Endodermal cell (in vitro differentiated cells): ENCODE measurements around the gene KRTAP29-1. TPM values are rescaled to one million over a fixed set of nuclear protein-coding genes. Genes with fewer than 3 reads are reported as not detected.
"Not testable (repeated sequence)": the region's sequence is repeated elsewhere in the genome, so short reads cannot be mapped to it uniquely, and the experiment has no call there.

Experiments
- DNase-seq: peaks from one replicate; pipeline ENCODE4 v3.0.0-alpha.2; 2017
- H3K27ac ChIP-seq: 2 replicates; pipeline ENCODE4 v1.5.1; 2013; ENCODE audit warnings: mild to moderate bottlenecking, low read depth, low read length, moderate library complexity
- H3K27me3 ChIP-seq: 2 replicates; pipeline ENCODE4 v1.6.1; 2013; ENCODE audit warnings: mild to moderate bottlenecking, low read length, moderate library complexity; ENCODE audit not compliant: insufficient read depth, control insufficient read depth, poor library complexity, severe bottlenecking
- H3K36me3 ChIP-seq: 2 replicates; pipeline ENCODE4 v1.7.0; 2013; ENCODE audit warnings: mild to moderate bottlenecking, low read length, moderate library complexity; ENCODE audit not compliant: control insufficient read depth, insufficient read depth
- H3K4me1 ChIP-seq: one replicate; pipeline ENCODE4 v1.7.0; 2013; ENCODE audit warnings: low read length; ENCODE audit not compliant: control insufficient read depth, insufficient read depth
- H3K4me3 ChIP-seq: 2 replicates; pipeline ENCODE4 v1.5.1; 2013; ENCODE audit warnings: mild to moderate bottlenecking, low read length, moderate library complexity
- H3K9ac ChIP-seq: 2 replicates; pipeline ENCODE4 v1.6.1; 2013; ENCODE audit warnings: mild to moderate bottlenecking, low read length, moderate library complexity; ENCODE audit not compliant: poor library complexity, severe bottlenecking; ENCODE audit errors: extremely low read depth
- H3K9me3 ChIP-seq: 2 replicates; pipeline ENCODE4 v1.6.1; 2013; ENCODE audit warnings: mild to moderate bottlenecking, low read length, moderate library complexity; ENCODE audit not compliant: control insufficient read depth
- H3K27ac Mint-ChIP-seq: 2 replicates; pipeline ENCODE4 v1.8.0; 2020; ENCODE audit warnings: mixed read lengths
- H3K27me3 Mint-ChIP-seq: 2 replicates; pipeline ENCODE4 v1.8.0; 2021; ENCODE audit warnings: mild to moderate bottlenecking, mixed read lengths; ENCODE audit not compliant: insufficient read depth
- H3K36me3 Mint-ChIP-seq: 2 replicates; pipeline ENCODE4 v1.8.0; 2020; ENCODE audit warnings: low read depth, mixed read lengths
- H3K4me1 Mint-ChIP-seq: 2 replicates; pipeline ENCODE4 v1.8.0; 2020; ENCODE audit warnings: mixed read lengths
- H3K4me3 Mint-ChIP-seq: 2 replicates; pipeline ENCODE4 v1.8.0; 2020; ENCODE audit warnings: mild to moderate bottlenecking, moderate library complexity, mixed read lengths
- H3K9me3 Mint-ChIP-seq: 2 replicates; pipeline ENCODE4 v1.8.0; 2020; ENCODE audit warnings: mild to moderate bottlenecking, mixed read lengths
- WGBS, 2 experiments: methylation state at CpG; one replicate each; pipeline versions ENCODE4 v1.1.5 to v1.1.7; 2013; ENCODE audit warnings: missing lambda C conversion rate in 2 of 2, mixed read lengths in 1 of 2; ENCODE audit not compliant: insufficient coverage in 1 of 2, insufficient read length in 1 of 2; 5-methylcytosine and 5-hydroxymethylcytosine counted together
- total RNA-seq, 2 donors: library from RNA; stranded (reverse); fragmentation: NEBNext Ultra II Directional in 1 of 2; extraction: Animal tissue kit (Norgen Biotek cat#: 25700) in 1 of 2; gene quantifications; 2 replicates in 1 of 2; 3 replicates in 1 of 2; pipeline ENCODE4 v1.2.1, GENCODE V29; 2021
- TF ChIP-seq, protein P1 (sequence below): fragments of 200-600 bp; sonication (generic); conservative IDR thresholded peaks from 2 replicates; pipeline ENCODE4 v1.5.0; 2021; ENCODE audit warnings: antibody characterized with exemption, mild to moderate bottlenecking

Gene KRTAP29-1
- total RNA-seq, 2 donors from 2014 or later, result not detected

DNA sequence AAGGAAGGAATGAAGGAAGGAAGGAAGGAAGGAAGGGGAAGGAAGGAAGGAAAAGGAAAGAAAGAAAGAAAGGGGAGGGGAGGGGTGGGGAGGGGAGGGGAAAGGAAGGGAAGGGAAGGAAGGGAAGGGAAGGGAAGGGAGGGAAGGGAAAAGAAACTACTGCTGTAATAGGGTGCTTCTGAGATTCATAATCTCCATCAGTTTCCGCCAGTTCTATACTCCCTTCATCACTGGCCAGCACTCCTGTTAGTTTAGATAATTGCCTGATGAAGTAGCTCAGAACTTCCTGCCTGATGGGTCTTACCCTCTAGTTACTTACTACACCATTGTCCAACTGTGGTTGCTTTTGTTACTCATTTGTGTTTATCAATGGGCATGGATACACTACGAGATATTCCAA is 39.4 kb downstream of the KRTAP29-1 start:
- Mint-ChIP-seq H3K27me3 (peaks cover 30% of the 10 kb centered on the region), H3K4me3 (no peak overlapping the region)
- WGBS, 2 experiments, result 96% methylated on average over 1 of the region's 2 CpGs; no CpG with 5 or more reads in 1 of the 2 experiments

DNA sequence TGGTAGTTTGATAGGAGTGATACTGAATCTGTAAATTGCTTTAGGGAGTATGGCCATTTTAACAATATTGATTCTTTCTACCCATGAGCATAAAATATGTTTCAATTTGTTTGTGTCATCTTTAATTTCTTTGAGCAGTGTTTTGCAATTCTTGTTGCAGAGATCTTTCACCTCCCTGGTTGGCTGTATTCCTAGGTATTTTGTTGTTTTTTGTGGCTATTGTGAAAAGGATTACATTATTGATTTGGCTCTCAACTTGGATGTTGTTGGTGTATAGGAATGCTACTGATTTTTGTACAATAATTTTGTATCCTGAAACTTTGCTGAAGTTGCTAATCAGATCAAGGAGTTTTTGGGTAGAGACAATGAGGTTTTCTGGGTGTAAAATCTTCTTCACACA is 44.2 kb downstream of the KRTAP29-1 start:
- no peaks in the 10 kb centered on the region for H3K4me1 ChIP-seq
- Mint-ChIP-seq H3K9me3 (no peaks in the 10 kb centered on the region), H3K27ac (no peak overlapping the region), H3K4me1 (no peaks in the 10 kb centered on the region), H3K36me3 (no peaks in the 10 kb centered on the region), H3K27me3 (peaks cover 45% of the 10 kb centered on the region), H3K4me3 (no peak overlapping the region)
- H3K36me3 ChIP-seq, result no peaks in the 10 kb centered on the region
- TF ChIP-seq, protein P1, sequence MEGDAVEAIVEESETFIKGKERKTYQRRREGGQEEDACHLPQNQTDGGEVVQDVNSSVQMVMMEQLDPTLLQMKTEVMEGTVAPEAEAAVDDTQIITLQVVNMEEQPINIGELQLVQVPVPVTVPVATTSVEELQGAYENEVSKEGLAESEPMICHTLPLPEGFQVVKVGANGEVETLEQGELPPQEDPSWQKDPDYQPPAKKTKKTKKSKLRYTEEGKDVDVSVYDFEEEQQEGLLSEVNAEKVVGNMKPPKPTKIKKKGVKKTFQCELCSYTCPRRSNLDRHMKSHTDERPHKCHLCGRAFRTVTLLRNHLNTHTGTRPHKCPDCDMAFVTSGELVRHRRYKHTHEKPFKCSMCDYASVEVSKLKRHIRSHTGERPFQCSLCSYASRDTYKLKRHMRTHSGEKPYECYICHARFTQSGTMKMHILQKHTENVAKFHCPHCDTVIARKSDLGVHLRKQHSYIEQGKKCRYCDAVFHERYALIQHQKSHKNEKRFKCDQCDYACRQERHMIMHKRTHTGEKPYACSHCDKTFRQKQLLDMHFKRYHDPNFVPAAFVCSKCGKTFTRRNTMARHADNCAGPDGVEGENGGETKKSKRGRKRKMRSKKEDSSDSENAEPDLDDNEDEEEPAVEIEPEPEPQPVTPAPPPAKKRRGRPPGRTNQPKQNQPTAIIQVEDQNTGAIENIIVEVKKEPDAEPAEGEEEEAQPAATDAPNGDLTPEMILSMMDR, result no peak
- H3K9ac ChIP-seq, result no peak overlapping the region
- H3K9me3 ChIP-seq, result no peaks in the 10 kb centered on the region
- H3K4me3 ChIP-seq, result no peak overlapping the region
- peaks cover 39% of the 10 kb centered on the region for H3K27me3 ChIP-seq
- no peak overlapping the region for H3K27ac ChIP-seq
- DNase-seq, result no peak

More for the DNA sequence above, 39.4 kb downstream of the KRTAP29-1 start:
- no peak overlapping the region for H3K27ac Mint-ChIP-seq
- no peaks in the 10 kb centered on the region for H3K9me3 ChIP-seq
- H3K27me3 ChIP-seq, result peaks cover 31% of the 10 kb centered on the region
- TF ChIP-seq, protein P1, result no peak
- H3K9me3 Mint-ChIP-seq, result no peaks in the 10 kb centered on the region
- H3K4me1 ChIP-seq, result no peaks in the 10 kb centered on the region
- H3K36me3 ChIP-seq, result no peaks in the 10 kb centered on the region
- DNase-seq, result no peak
- H3K9ac ChIP-seq, result no peak overlapping the region
- no peak overlapping the region for H3K4me3 ChIP-seq
- H3K4me1 Mint-ChIP-seq, result no peaks in the 10 kb centered on the region
- H3K27ac ChIP-seq, result no peak overlapping the region
- H3K36me3 Mint-ChIP-seq, result no peaks in the 10 kb centered on the region

DNA sequence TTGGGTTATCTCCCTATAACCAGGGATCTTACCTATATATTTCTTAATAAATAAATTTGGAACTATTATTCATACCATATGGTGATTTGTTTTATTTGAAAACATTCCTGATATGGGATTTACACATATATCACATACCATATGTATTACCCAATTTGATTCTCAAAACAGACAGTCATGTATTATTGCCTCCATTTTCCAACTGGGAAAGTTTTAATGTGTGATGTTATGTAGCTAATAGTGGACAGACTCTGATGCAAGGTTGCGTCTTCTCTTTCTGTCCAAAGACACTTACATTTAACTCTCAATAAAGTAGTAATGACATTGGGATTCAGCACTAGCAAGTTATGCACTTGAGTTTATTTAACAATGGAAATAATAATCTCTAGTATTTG is 46.4 kb downstream of the KRTAP29-1 start:
- Histone ChIP-seq H3K27ac (no peak overlapping the region), H3K9ac (no peak overlapping the region), H3K27me3 (peaks cover 58% of the 10 kb centered on the region), H3K4me1 (no peaks in the 10 kb centered on the region), H3K9me3 (no peaks in the 10 kb centered on the region), H3K4me3 (no peak overlapping the region), H3K36me3 (no peaks in the 10 kb centered on the region)
- no CpG with 5 or more reads among the region's 1 CpG for WGBS, 2 experiments
- H3K4me3 Mint-ChIP-seq, result no peak overlapping the region
- no peak overlapping the region for H3K27ac Mint-ChIP-seq
- peaks cover 44% of the 10 kb centered on the region for H3K27me3 Mint-ChIP-seq
- no peak for DNase-seq
- H3K36me3 Mint-ChIP-seq, result no peaks in the 10 kb centered on the region
- no peaks in the 10 kb centered on the region for H3K4me1 Mint-ChIP-seq
- TF ChIP-seq, protein P1, result no peak
- no peaks in the 10 kb centered on the region for H3K9me3 Mint-ChIP-seq

DNA sequence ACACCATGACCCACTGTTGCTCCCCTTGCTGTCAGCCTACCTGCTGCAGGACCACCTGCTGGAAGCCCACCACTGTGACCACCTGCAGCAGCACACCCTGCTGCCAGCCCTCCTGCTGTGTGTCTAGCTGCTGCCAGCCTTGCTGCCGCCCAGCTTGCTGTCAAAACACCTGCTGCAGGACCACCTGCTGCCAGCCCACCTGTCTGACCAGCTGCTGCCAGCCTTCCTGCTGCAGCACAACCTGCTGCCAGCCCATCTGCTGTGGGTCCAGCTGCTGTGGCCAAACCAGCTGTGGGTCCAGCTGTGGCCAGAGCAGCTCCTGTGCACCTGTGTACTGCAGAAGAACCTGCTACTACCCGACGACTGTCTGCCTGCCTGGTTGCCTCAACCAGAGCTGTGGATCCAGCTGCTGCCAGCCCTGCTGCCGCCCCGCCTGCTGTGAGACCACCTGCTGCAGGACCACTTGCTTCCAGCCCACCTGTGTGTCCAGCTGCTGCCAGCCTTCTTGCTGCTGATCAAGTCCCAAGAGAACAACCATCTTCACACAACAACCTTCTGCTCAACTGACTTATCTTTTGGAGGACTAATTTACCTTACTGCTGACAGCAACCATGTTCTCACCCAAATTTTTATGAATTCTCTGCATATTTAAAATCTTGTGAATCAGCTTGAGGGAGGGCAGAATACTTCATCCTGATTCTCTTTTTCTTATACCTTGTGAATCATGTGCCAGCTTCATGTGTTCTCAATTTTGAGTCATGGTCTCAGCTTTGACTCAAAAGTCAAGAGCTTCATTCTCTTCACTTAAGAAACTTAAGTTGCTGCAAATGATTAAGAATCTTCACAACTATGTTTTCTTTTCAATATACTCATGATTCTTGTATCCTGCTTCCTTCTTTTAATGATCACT is 47.0 kb downstream of the KRTAP29-1 start, which contains the start of gene KRTAP9-9:
Gene KRTAP9-9, plus strand, starts transcription at position 4 of the 910 bp plus-strand sequence.
- H3K36me3 ChIP-seq, H3K36me3 Mint-ChIP-seq, H3K4me1 ChIP-seq, DNase-seq, H3K9ac ChIP-seq, H3K4me1 Mint-ChIP-seq, H3K27ac Mint-ChIP-seq, H3K27ac ChIP-seq, H3K4me3 ChIP-seq, H3K9me3 ChIP-seq, H3K9me3 Mint-ChIP-seq, H3K4me3 Mint-ChIP-seq: not testable (repeated sequence)
- peaks cover 60% of the 10 kb centered on the region for H3K27me3 ChIP-seq
- WGBS, 2 experiments, result 78% methylated on average over 5 of the region's 5 CpGs; no CpG with 5 or more reads in 1 of the 2 experiments
- peaks cover 43% of the 10 kb centered on the region for H3K27me3 Mint-ChIP-seq
